Activated T-cell treated with anti-CD3 and anti-CD28 coated beads for 48 hours (primary cell): ENCODE results near the gene UNC13C.

Experiments used
- DNase-seq: peaks from one replicate; pipeline ENCODE4 v3.0.0-alpha.2; 2020; ENCODE audit warnings: low read depth

UNC13C gene

GRCh38 chr15:54026258-54026657, 48.0 kb downstream of the UNC13C start:
- DNase-seq = no peak

- DNase-seq = no peak
Observed at GRCh38 chr15:54026891-54027290, 48.6 kb downstream of the UNC13C start.

- DNase-seq = no peak
Observed at GRCh38 chr15:54029081-54029480, 50.8 kb downstream of the UNC13C start.

GRCh38 chr15:54032066-54032465, 53.8 kb downstream of the UNC13C start:
- no peak for DNase-seq

- no peak for DNase-seq
Observed at GRCh38 chr15:54033356-54033860, 55.2 kb downstream of the UNC13C start.

- DNase-seq = no peak
Observed at GRCh38 chr15:54033869-54034458, 55.7 kb downstream of the UNC13C start.

- no peak for DNase-seq
Observed at GRCh38 chr15:54035616-54036015, 57.4 kb downstream of the UNC13C start.

- DNase-seq = no peak
Observed at GRCh38 chr15:54045397-54045796, 67.2 kb downstream of the UNC13C start.

GRCh38 chr15:54046093-54046492, 67.9 kb downstream of the UNC13C start:
- DNase-seq = no peak

- no peak for DNase-seq
Observed at GRCh38 chr15:54064365-54064764, 86.1 kb downstream of the UNC13C start.

GRCh38 chr15:54066403-54066802, 88.2 kb downstream of the UNC13C start:
- no peak for DNase-seq

GRCh38 chr15:54082836-54083492, 104.7 kb downstream of the UNC13C start:
- DNase-seq = peak; percentile 0

GRCh38 chr15:54083501-54083900, 105.3 kb downstream of the UNC13C start:
- no peak for DNase-seq

- DNase-seq = no peak
Observed at GRCh38 chr15:54083991-54084390, 105.8 kb downstream of the UNC13C start.

GRCh38 chr15:54088837-54089236, 110.6 kb downstream of the UNC13C start:
- no peak for DNase-seq

- DNase-seq = no peak
Observed at GRCh38 chr15:54089776-54090175, 111.5 kb downstream of the UNC13C start.

- no peak for DNase-seq
Observed at GRCh38 chr15:54091651-54092050, 113.4 kb downstream of the UNC13C start.

GRCh38 chr15:54094661-54095060, 116.4 kb downstream of the UNC13C start:
- DNase-seq = no peak

- no peak for DNase-seq
Observed at GRCh38 chr15:54097019-54097418, 118.8 kb downstream of the UNC13C start.

- DNase-seq = no peak
Observed at GRCh38 chr15:54099010-54099409, 120.8 kb downstream of the UNC13C start.

- DNase-seq = no peak
Observed at GRCh38 chr15:54101664-54102270, 123.5 kb downstream of the UNC13C start.

GRCh38 chr15:54102704-54103103, 124.5 kb downstream of the UNC13C start:
- DNase-seq = no peak

GRCh38 chr15:54109014-54109413, 130.8 kb downstream of the UNC13C start:
- no peak for DNase-seq
